ENCODE results near the gene MARCHF10. TPM values are rescaled to one million over a fixed set of nuclear protein-coding genes. Genes with fewer than 3 reads are reported as not detected.

The MARCHF10 gene
- total RNA-seq, 1 experiment from 2014 or later, result not detected

DNA sequence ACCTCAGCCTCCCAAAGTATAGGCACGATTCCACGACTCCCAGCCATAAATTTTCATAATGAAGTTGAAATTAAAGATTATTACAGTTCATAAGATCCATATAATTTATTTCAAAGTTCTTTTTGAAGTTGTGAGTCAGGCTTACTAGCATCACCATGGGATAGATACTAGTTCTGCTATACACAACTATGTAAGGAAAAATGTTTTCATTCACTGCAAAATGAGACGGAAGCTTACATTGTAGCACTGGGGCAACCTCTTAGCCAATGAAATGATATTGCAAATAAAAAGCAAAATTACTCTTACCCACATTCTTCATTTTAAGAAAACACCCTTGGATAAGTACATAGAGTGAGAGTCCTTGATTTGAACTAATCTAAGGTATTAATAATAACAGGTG is 18.8 kb upstream of the MARCHF10 start:
- no peaks in the 10 kb centered on the region for H3F3A ChIP-seq (ENCODE audit: low read length, unreplicated experiment)
- H3K79me2 ChIP-seq (ENCODE audit: low read length), result no peaks in the 10 kb centered on the region
- H3K4me1 ChIP-seq (ENCODE audit: insufficient read depth, low read length), result peaks cover 40% of the 10 kb centered on the region
- intact Hi-C loops (cut with micrococcal nuclease), result no loop called here
- no peaks in the 10 kb centered on the region for H3K36me3 ChIP-seq (ENCODE audit: low read depth, low read length)
- TF ChIP-seq EZH2phosphoT487 (IDR thresholded peaks at IDR 0.05; ENCODE audit: borderline replicate concordance, low read length) (no peak), EZH2 (IDR thresholded peaks at IDR 0.05; ENCODE audit: low read length, unreplicated experiment) (no peak), CTCF (conservative IDR thresholded peaks at IDR 0.05; ENCODE audit: low read depth, low read length) (no peak)
- H4K20me1 ChIP-seq (ENCODE audit: low read length), result no peaks in the 10 kb centered on the region
- no peak for DNase-seq
- no peak overlapping the region for H2AFZ ChIP-seq (ENCODE audit: low read length)
- no peak overlapping the region for H3K27ac ChIP-seq (ENCODE audit: low read length)
- no peak overlapping the region for H3K4me2 ChIP-seq (ENCODE audit: low read length)
- ChIA-PET POLR2A (ENCODE audit: unreplicated experiment) (interaction anchor here (0.7 kb wide), 1 partner anchor 50 kb away, joined by 6 read pairs; no protein-coding TSS in a partner anchor), CTCF (no interaction called here)
- H3K9me3 ChIP-seq (ENCODE audit: low read length), result no peaks in the 10 kb centered on the region
- H3K9me2 ChIP-seq (replicated peaks; ENCODE audit: low read length), result no peaks in the 10 kb centered on the region
- no TSS peak for BruUV-seq (replicated peaks)
- no peak overlapping the region for H3K4me3 ChIP-seq (ENCODE audit: low read length)
- no peak for ATAC-seq
- H3K27me3 ChIP-seq (ENCODE audit: low read length), result no peaks in the 10 kb centered on the region
- H3K9ac ChIP-seq (ENCODE audit: low read length), result no peak overlapping the region

DNA sequence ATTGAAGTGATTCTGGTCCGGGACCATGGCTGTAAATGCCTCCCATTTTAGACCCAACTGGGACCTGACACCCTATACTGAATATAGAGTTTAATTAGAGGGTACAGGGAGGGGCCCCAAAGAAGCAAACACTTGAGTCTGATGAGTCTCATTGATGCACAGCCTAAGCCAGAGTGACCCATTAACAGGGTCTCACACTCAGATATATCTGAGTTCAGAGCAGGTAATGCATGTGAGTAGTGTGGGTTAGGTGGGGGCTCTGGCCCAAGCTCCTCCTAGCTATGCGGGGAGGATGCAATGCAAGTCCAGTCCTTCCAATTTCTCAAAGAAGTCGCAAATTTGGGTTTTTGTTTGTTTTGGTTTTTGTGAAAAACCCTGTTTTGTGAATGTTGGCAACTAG is 17.1 kb upstream of the MARCHF10 start:
- DNase-seq (no peak), ATAC-seq (peak; percentile 5; the same call in 1 of the 2 replicates)
- Histone ChIP-seq H3K27me3 (ENCODE audit: low read length) (no peaks in the 10 kb centered on the region), H3K27ac (ENCODE audit: low read length) (peak overlapping the region; percentile 55), H3K4me1 (ENCODE audit: insufficient read depth, low read length) (peaks cover 48% of the 10 kb centered on the region), H3K9me2 (replicated peaks; ENCODE audit: low read length) (no peaks in the 10 kb centered on the region), H3K36me3 (ENCODE audit: low read depth, low read length) (no peaks in the 10 kb centered on the region), H3K9ac (ENCODE audit: low read length) (no peak overlapping the region), H3K79me2 (ENCODE audit: low read length) (no peaks in the 10 kb centered on the region), H2AFZ (ENCODE audit: low read length) (peak overlapping the region; percentile 71), H3K4me2 (ENCODE audit: low read length) (peak overlapping the region; percentile 59), H3F3A (ENCODE audit: low read length, unreplicated experiment) (no peaks in the 10 kb centered on the region), H3K4me3 (ENCODE audit: low read length) (no peak overlapping the region), H4K20me1 (ENCODE audit: low read length) (no peaks in the 10 kb centered on the region), H3K9me3 (ENCODE audit: low read length) (no peaks in the 10 kb centered on the region)
- ChIA-PET POLR2A (ENCODE audit: unreplicated experiment) (interaction anchor here (0.6 kb wide), 1 partner anchor 222 kb away, joined by 6 read pairs; no protein-coding TSS in a partner anchor), CTCF (no interaction called here)
- BruUV-seq (replicated peaks), result no TSS peak
- TF ChIP-seq EZH2phosphoT487 (IDR thresholded peaks at IDR 0.05; ENCODE audit: borderline replicate concordance, low read length), result no peak
- TF ChIP-seq EZH2 (IDR thresholded peaks at IDR 0.05; ENCODE audit: low read length, unreplicated experiment), result no peak
- intact Hi-C loops (cut with micrococcal nuclease), result no loop called here

DNA sequence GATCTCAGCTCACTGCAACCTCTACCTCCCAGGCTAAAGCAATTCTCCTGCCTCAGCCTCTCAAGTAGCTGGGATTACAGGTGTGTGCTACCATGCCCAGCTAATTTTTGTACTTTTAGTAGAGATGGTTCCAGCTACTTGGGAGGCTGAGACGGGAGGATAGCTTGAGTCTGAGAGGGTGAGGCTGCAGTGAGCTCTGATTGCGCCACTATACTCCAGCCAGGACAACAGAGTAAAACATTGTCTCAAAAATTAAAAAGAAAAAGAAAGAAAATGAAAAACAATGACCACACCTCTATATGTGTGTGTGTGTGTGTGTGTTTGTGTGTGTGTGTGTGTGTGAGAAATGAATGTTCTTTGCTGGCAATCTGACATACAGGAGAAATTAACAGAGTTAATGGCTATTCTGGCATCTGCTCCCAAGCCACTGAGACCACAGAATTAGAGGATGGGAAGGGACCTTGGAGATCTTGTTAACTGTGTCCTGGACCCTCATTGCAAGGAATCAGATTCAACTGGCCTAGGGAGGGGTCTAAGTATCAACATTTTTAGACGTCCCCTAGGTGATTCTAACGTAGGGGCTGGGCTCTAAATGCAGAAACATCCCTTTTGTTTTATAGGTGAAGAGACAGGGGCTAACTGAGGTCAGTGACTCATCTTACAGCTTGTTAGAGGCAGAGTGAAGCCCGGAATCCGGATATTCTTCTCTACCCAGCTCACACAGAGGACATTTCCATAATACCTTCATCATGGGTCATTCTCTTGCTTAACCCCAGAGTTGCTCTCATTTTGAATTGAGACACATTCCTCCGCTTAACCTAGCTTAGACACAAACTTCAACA is 16.4 kb upstream of the MARCHF10 start:
- Histone ChIP-seq H3K27ac (ENCODE audit: low read length) (peak overlapping the region; percentile 55), H3K4me2 (ENCODE audit: low read length) (peak overlapping the region; percentile 59), H3K79me2 (ENCODE audit: low read length) (no peaks in the 10 kb centered on the region), H4K20me1 (ENCODE audit: low read length) (no peaks in the 10 kb centered on the region), H2AFZ (ENCODE audit: low read length) (peak overlapping the region; percentile 71), H3K27me3 (ENCODE audit: low read length) (no peaks in the 10 kb centered on the region), H3F3A (ENCODE audit: low read length, unreplicated experiment) (no peaks in the 10 kb centered on the region), H3K4me3 (ENCODE audit: low read length) (no peak overlapping the region), H3K36me3 (ENCODE audit: low read depth, low read length) (no peaks in the 10 kb centered on the region), H3K9me3 (ENCODE audit: low read length) (no peaks in the 10 kb centered on the region), H3K9ac (ENCODE audit: low read length) (no peak overlapping the region), H3K9me2 (replicated peaks; ENCODE audit: low read length) (no peaks in the 10 kb centered on the region), H3K4me1 (ENCODE audit: insufficient read depth, low read length) (peaks cover 53% of the 10 kb centered on the region)
- BruUV-seq (replicated peaks), result no TSS peak
- peak; percentile 64 for ATAC-seq
- ChIA-PET CTCF (interaction anchor here (0.6 kb wide), 1 partner anchor 798 kb away, joined by 6 read pairs; the partner anchor contains the start of gene MAP3K3), POLR2A (ENCODE audit: unreplicated experiment) (interaction anchor here (0.7 kb wide), 1 partner anchor 951 kb away, joined by 4 read pairs; no protein-coding TSS in a partner anchor)
- DNase-seq, result peak; percentile 92
- intact Hi-C loops (cut with micrococcal nuclease), result no loop called here
- TF ChIP-seq EZH2phosphoT487 (IDR thresholded peaks at IDR 0.05; ENCODE audit: borderline replicate concordance, low read length) (no peak), CTCF (conservative IDR thresholded peaks at IDR 0.05; ENCODE audit: low read depth, low read length) (no peak), EZH2 (IDR thresholded peaks at IDR 0.05; ENCODE audit: low read length, unreplicated experiment) (no peak)

Data from PC-3 (cell line).